Measurements from ENCODE around the gene LPA. TPM values are rescaled to one million over a fixed set of nuclear protein-coding genes. Genes with fewer than 3 reads are reported as not detected.
"Not testable (repeated sequence)": the region's sequence is repeated elsewhere in the genome, so short reads cannot be mapped to it uniquely, and the experiment has no call there.

LPA gene
- total and polyA plus RNA-seq, 3 donors from 2014 or later = 0.28 to 7.2 (median 2.4) TPM

- 53 to 70% methylated on average over 10 of the region's 10 CpGs for WGBS, 2 donors
- Histone ChIP-seq H3K27ac (no peak overlapping the region), H3K36me3 (ENCODE audit: low read depth, missing control alignments) (no peaks in the 10 kb centered on the region), H3K27me3 (no peaks in the 10 kb centered on the region), H3K4me3 (no peak overlapping the region), H3K9me3 (no peaks in the 10 kb centered on the region), H3K4me1 (no peaks in the 10 kb centered on the region)
- TF ChIP-seq CTCF (IDR thresholded peaks at IDR 0.05) (no peak), POLR2A (IDR thresholded peaks at IDR 0.05) (no peak)
- DNase-seq = no peak
- intact Hi-C loops (cut with DNase I; ENCODE audit: low total_unique reads) = no loop called here
Observed at GRCh38 chr6:160634706-160635105, 29.4 kb downstream of the LPA start.

GRCh38 chr6:160595838-160596832 is 67.9 kb downstream of the LPA start:
- DNase-seq = no peak
- no peak overlapping the region for H3K27ac ChIP-seq
- no peaks in the 10 kb centered on the region for H3K4me1 ChIP-seq
- H3K4me3 ChIP-seq = no peak overlapping the region
- WGBS, 2 donors = 27 to 63% methylated on average over 1 of the region's 1 CpG
- TF ChIP-seq CTCF (IDR thresholded peaks at IDR 0.05) (no peak), POLR2A (IDR thresholded peaks at IDR 0.05) (no peak)
- H3K9me3 ChIP-seq = no peaks in the 10 kb centered on the region
- no peaks in the 10 kb centered on the region for H3K36me3 ChIP-seq (ENCODE audit: low read depth, missing control alignments)
- intact Hi-C loops (cut with DNase I; ENCODE audit: low total_unique reads) = no loop called here
- no peaks in the 10 kb centered on the region for H3K27me3 ChIP-seq

GRCh38 chr6:160595297-160595696 is 68.8 kb downstream of the LPA start:
- H3K9me3 ChIP-seq; H3K4me3 ChIP-seq; H3K27me3 ChIP-seq; DNase-seq; intact Hi-C loops (cut with DNase I; ENCODE audit: low total_unique reads); H3K36me3 ChIP-seq (ENCODE audit: low read depth, missing control alignments); H3K27ac ChIP-seq; H3K4me1 ChIP-seq: not testable (repeated sequence)
- 44 to 47% methylated on average over 4 of the region's 4 CpGs for WGBS, 2 donors

GRCh38 chr6:160586374-160586773 is 77.7 kb downstream of the LPA start:
- Histone ChIP-seq H3K36me3 (ENCODE audit: low read depth, missing control alignments) (no peaks in the 10 kb centered on the region), H3K27ac (no peak overlapping the region), H3K9me3 (no peaks in the 10 kb centered on the region), H3K4me3 (no peak overlapping the region), H3K27me3 (no peaks in the 10 kb centered on the region), H3K4me1 (no peaks in the 10 kb centered on the region)
- WGBS, 2 donors = 38 to 72% methylated on average over 3 to 4 of the region's 4 CpGs
- TF ChIP-seq CTCF (IDR thresholded peaks at IDR 0.05) (no peak), POLR2A (IDR thresholded peaks at IDR 0.05) (no peak)
- intact Hi-C loops (cut with DNase I; ENCODE audit: low total_unique reads) = no loop called here
- DNase-seq = no peak

GRCh38 chr6:160583794-160584193 is 80.3 kb downstream of the LPA start:
- Histone ChIP-seq H3K4me1 (no peaks in the 10 kb centered on the region), H3K9me3 (no peaks in the 10 kb centered on the region), H3K36me3 (ENCODE audit: low read depth, missing control alignments) (no peaks in the 10 kb centered on the region), H3K4me3 (no peak overlapping the region), H3K27me3 (no peaks in the 10 kb centered on the region), H3K27ac (no peak overlapping the region)
- no peak for TF ChIP-seq POLR2A (IDR thresholded peaks at IDR 0.05)
- DNase-seq = no peak
- intact Hi-C loops (cut with DNase I; ENCODE audit: low total_unique reads) = no loop called here

Data from testis (tissue), 3 donors.